LNCAP (cell line): ENCODE data around the gene LGI2.

Source experiments
- CTCF ChIP-seq: fragments of 450-650 bp; IDR thresholded peaks from 2 replicates; pipeline ENCODE4 v1.5.1; 2017; ENCODE audit warnings: mild to moderate bottlenecking

LGI2 gene

GRCh38 chr4:25060241-25060962 lies 29.7 kb upstream of the LGI2 start:
- TF ChIP-seq CTCF: no peak

GRCh38 chr4:25059791-25060190 lies 29.0 kb upstream of the LGI2 start:
- TF ChIP-seq CTCF: no peak

GRCh38 chr4:25058796-25059195 lies 28.1 kb upstream of the LGI2 start:
- TF ChIP-seq CTCF: no peak

- TF ChIP-seq CTCF: no peak
Observed at GRCh38 chr4:25057299-25057698, 26.6 kb upstream of the LGI2 start.

- TF ChIP-seq CTCF: no peak
Observed at GRCh38 chr4:25051534-25051933, 20.8 kb upstream of the LGI2 start.

GRCh38 chr4:25050370-25051078 lies 19.8 kb upstream of the LGI2 start:
- TF ChIP-seq CTCF: no peak

GRCh38 chr4:25043548-25043947 lies 12.8 kb upstream of the LGI2 start:
- no peak for TF ChIP-seq CTCF
